Parietal lobe (tissue), 1 donor: ENCODE results near the gene TMCC2. TPM values are rescaled to one million over a fixed set of nuclear protein-coding genes. Genes with fewer than 3 reads are reported as not detected.

Experiments
- total RNA-seq: library from RNA; depleted of rRNA; stranded (reverse); fragments of >200 nt; gene quantifications from one replicate; pipeline ENCODE4 v1.2.3, GENCODE V29; 2014

TMCC2 gene
- 46.3 TPM for total RNA-seq

GRCh38 chr1:205227584-205228013 lies at the start of gene TMCC2:
TMCC2 (plus strand) TSS chr1:205227946; CDS start chr1:205228565, 619 bp downstream.

GRCh38 chr1:205211169-205211838 lies 16.4 kb upstream of the TMCC2 start, which contains the start of gene DSTYK:
DSTYK (minus strand) TSS chr1:205211702; CDS start chr1:205211535, 167 bp downstream.

GRCh38 chr1:205321162-205321958 lies 93.6 kb downstream of the TMCC2 start, which contains the start of gene NUAK2:
NUAK2 (minus strand) TSS chr1:205321745; CDS start chr1:205321628, 117 bp downstream.

Other genes starting within 250 kb of the TMCC2 start
- gene CNTN2, start 184.7 kb upstream of the TMCC2 start, total RNA-seq = 48.2 TPM
- gene TMEM81, start 143.5 kb upstream of the TMCC2 start, total RNA-seq = 4.4 TPM
- 21.6 TPM for gene RBBP5, start 106.0 kb upstream of the TMCC2 start, total RNA-seq
- 22.5 TPM for gene DSTYK, start 16.2 kb upstream of the TMCC2 start, total RNA-seq
- 1.9 TPM for gene NUAK2, start 93.8 kb downstream of the TMCC2 start, total RNA-seq
- 41.0 TPM for gene KLHDC8A, start 129.0 kb downstream of the TMCC2 start, total RNA-seq
- 11.0 TPM for gene LEMD1, start 194.1 kb downstream of the TMCC2 start, total RNA-seq
- 4.7 TPM for gene BLACAT1, start 228.1 kb downstream of the TMCC2 start, total RNA-seq